Prostate gland (tissue), 2 donors: Measurements from ENCODE around the gene ZC3H12C. TPM values are rescaled to one million over a fixed set of nuclear protein-coding genes. Genes with fewer than 3 reads are reported as not detected.
"Not testable (repeated sequence)": the region's sequence is repeated elsewhere in the genome, so short reads cannot be mapped to it uniquely, and the experiment has no call there.

Experiments used
- DNase-seq: peaks from one replicate; pipeline ENCODE4 v3.0.0-alpha.2; 2019; ENCODE audit warnings: low spot score
- H3K27ac ChIP-seq, 2 donors: fragments of 200-600 bp; sonication (generic); 2 replicates each; pipeline ENCODE4 v1.5.1; 2017 to 2019
- H3K27me3 ChIP-seq: fragments of 200-600 bp; sonication (generic); replicated peaks from 2 replicates; pipeline ENCODE4 v1.5.1; 2019; ENCODE audit not compliant: insufficient read depth
- H3K36me3 ChIP-seq, 2 donors: fragments of 200-600 bp; sonication (generic); 1 replicate in 1 of 2; 2 replicates in 1 of 2; pipeline versions ENCODE4 v1.5.1 to v1.8.1; 2017 to 2019
- H3K4me1 ChIP-seq: fragments of 200-600 bp; sonication (generic); replicated peaks from 2 replicates; pipeline ENCODE4 v1.5.1; 2019
- H3K4me3 ChIP-seq, 2 donors: fragments of 200-600 bp; sonication (generic); 2 replicates each; pipeline ENCODE4 v1.5.1; 2017 to 2019
- H3K9me3 ChIP-seq: fragments of 200-600 bp; sonication (generic); 2 replicates; pipeline ENCODE4 v1.5.1; 2017
- CTCF ChIP-seq, 4 experiments: fragments of 200-600 bp in 2 of 4; fragments of 450-650 bp in 2 of 4; sonication (generic) in 2 of 4; IDR thresholded peaks; 1 replicate in 3 of 4; 2 replicates in 1 of 4; pipeline ENCODE4 v1.5.1; 2016 to 2019; ENCODE audit warnings: antibody characterized with exemption in 4 of 4, mild to moderate bottlenecking in 2 of 4, moderate library complexity in 2 of 4
- POLR2A ChIP-seq: fragments of 450-650 bp; IDR thresholded peaks from one replicate; pipeline ENCODE4 v1.6.1; 2016; ENCODE audit warnings: antibody characterized with exemption, mild to moderate bottlenecking
- POLR2AphosphoS5 ChIP-seq: sonication (generic); formaldehyde crosslinking; IDR thresholded peaks from one replicate; pipeline ENCODE4 v1.6.1; 2017; ENCODE audit warnings: antibody characterized with exemption
- WGBS: methylation state at CpG from one replicate; pipeline ENCODE4 v1.1.5; 2018; 5-methylcytosine and 5-hydroxymethylcytosine counted together
- intact Hi-C: fragments of 100-400 bp; cut with DNase I; formaldehyde crosslinking; loops from one replicate; pipeline ENCODE4 v1.14.2; 2022
- total RNA-seq, 2 donors: library from RNA; depleted of rRNA; stranded (reverse); fragments of >200 nt; gene quantifications; one replicate each; pipeline ENCODE4 v1.1.0, GENCODE V29; 2016

The ZC3H12C gene
- total RNA-seq, 2 donors from 2014 or later = 6.5 to 11.9 TPM

- Histone ChIP-seq H3K4me1 (no peaks in the 10 kb centered on the region), H3K27me3 (no peaks in the 10 kb centered on the region), H3K9me3 (no peaks in the 10 kb centered on the region), H3K27ac (no peak overlapping the region), H3K36me3 (no peaks in the 10 kb centered on the region), H3K4me3 (no peak overlapping the region)
- no peak for TF ChIP-seq POLR2AphosphoS5
- TF ChIP-seq CTCF (IDR thresholded peaks at IDR 0.05) = no peak
- no peak for TF ChIP-seq POLR2A
- DNase-seq = no peak
- intact Hi-C loops = no loop called here
- 92% methylated on average over 3 of the region's 3 CpGs for WGBS
Measured at GRCh38 chr11:110062247-110062646, 30.9 kb upstream of the ZC3H12C start.

DNA sequence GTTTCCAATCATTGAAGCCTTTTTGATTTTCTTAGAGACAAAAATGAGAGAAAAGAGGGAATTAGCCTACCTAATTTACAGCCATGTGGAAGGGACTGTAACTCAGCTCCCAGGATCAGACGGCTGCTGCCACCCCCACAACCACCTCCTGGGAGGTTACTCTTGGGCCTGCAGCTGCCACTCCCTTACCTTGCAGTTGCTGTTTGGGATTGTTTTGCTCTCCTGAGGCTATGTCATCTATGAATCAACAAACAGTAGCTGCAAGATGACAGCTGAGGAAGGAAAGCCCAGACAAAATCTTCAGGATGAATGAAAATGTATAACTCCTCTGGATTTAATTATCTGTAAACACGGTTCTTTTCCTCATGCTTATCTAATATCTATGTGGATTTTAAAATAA is 28.0 kb upstream of the ZC3H12C start:
- Histone ChIP-seq H3K9me3 (no peaks in the 10 kb centered on the region), H3K4me3 (no peak overlapping the region), H3K36me3 (no peaks in the 10 kb centered on the region), H3K4me1 (no peaks in the 10 kb centered on the region), H3K27ac (no peak overlapping the region), H3K27me3 (no peaks in the 10 kb centered on the region)
- no peak for DNase-seq
- intact Hi-C loops = no loop called here
- TF ChIP-seq POLR2AphosphoS5 (no peak), CTCF (IDR thresholded peaks at IDR 0.05) (no peak), POLR2A (no peak)
- WGBS = 59% methylated on average over 2 of the region's 2 CpGs

- H3K27me3 ChIP-seq, intact Hi-C loops, H3K4me3 ChIP-seq, DNase-seq, H3K36me3 ChIP-seq, H3K27ac ChIP-seq, H3K4me1 ChIP-seq, H3K9me3 ChIP-seq: not testable (repeated sequence)
- WGBS = 97% methylated on average over 4 of the region's 4 CpGs
Measured at GRCh38 chr11:110068001-110068400, 25.2 kb upstream of the ZC3H12C start.

DNA sequence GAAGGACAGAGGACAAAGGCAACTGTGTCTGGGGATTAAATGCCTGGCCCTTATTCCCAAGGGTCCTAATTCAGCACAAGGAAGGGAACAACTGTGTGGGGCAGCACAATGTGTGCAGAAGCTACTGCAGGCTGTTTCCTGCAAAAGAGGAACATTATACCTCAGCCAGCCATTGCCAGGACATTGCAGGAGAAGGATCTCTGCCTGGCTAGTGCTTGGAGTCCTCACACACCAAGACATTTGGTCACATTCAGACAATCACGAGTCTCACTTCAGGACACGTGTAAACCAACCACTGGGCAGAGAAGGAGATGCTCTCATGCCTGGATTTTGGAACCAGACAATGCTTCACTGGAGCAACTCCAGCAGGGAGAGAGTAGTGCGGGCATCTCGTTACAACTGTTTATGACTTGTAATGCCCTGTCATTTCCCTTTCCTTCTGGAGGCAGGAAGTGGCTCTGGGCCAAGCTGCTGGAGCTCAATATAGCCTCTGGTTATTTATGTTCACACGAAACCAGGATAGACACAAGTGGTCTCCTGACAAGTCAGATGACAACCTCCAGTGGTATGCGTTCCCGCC is 23.9 kb upstream of the ZC3H12C start:
- no peaks in the 10 kb centered on the region for H3K9me3 ChIP-seq
- H3K36me3 ChIP-seq = no peaks in the 10 kb centered on the region
- no peaks in the 10 kb centered on the region for H3K4me1 ChIP-seq
- no peak overlapping the region for H3K4me3 ChIP-seq
- H3K27ac ChIP-seq = no peak overlapping the region
- intact Hi-C loops = no loop called here
- no peak for DNase-seq
- H3K27me3 ChIP-seq = no peaks in the 10 kb centered on the region
- 38% methylated on average over 7 of the region's 7 CpGs for WGBS
- TF ChIP-seq POLR2AphosphoS5 = no peak
- TF ChIP-seq POLR2A = no peak

DNA sequence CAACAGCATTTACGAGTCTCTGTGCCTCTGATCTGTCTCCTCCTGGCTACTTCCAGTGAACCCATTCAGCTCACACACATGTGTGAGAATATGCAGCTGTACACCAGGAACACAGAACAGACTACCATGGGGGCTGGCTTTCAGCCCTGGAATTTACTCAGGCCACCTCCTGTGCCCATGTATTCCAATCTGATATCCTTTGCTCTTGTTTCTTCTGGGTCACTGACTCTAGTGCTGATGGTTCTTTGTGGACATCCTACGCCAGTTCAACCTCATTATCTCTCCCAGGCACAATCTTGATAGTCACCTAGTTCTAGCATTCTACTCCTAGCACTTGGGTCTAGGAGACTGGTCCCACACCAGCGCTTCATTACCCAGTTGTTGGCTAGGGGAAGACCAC is 23.0 kb upstream of the ZC3H12C start:
- H3K4me3 ChIP-seq = no peak overlapping the region
- DNase-seq = no peak
- no peaks in the 10 kb centered on the region for H3K27me3 ChIP-seq
- H3K4me1 ChIP-seq = no peaks in the 10 kb centered on the region
- 93% methylated on average over 3 of the region's 3 CpGs for WGBS
- TF ChIP-seq CTCF (IDR thresholded peaks at IDR 0.05) (no peak), POLR2A (no peak), POLR2AphosphoS5 (no peak)
- H3K9me3 ChIP-seq = no peaks in the 10 kb centered on the region
- no peak overlapping the region for H3K27ac ChIP-seq
- intact Hi-C loops = no loop called here
- no peaks in the 10 kb centered on the region for H3K36me3 ChIP-seq

- TF ChIP-seq POLR2AphosphoS5 (no peak), POLR2A (no peak), CTCF (IDR thresholded peaks at IDR 0.05) (no peak)
- H3K27ac ChIP-seq = no peak overlapping the region
- no peaks in the 10 kb centered on the region for H3K4me1 ChIP-seq
- H3K27me3 ChIP-seq = no peaks in the 10 kb centered on the region
- H3K4me3 ChIP-seq = no peak overlapping the region
- H3K9me3 ChIP-seq = no peaks in the 10 kb centered on the region
- H3K36me3 ChIP-seq = no peaks in the 10 kb centered on the region
- no peak for DNase-seq
- 96% methylated on average over 2 of the region's 2 CpGs for WGBS
- intact Hi-C loops = no loop called here
Measured at GRCh38 chr11:110071197-110071596, 22.0 kb upstream of the ZC3H12C start.
